ENCODE results near the gene PCP2.

DNA sequence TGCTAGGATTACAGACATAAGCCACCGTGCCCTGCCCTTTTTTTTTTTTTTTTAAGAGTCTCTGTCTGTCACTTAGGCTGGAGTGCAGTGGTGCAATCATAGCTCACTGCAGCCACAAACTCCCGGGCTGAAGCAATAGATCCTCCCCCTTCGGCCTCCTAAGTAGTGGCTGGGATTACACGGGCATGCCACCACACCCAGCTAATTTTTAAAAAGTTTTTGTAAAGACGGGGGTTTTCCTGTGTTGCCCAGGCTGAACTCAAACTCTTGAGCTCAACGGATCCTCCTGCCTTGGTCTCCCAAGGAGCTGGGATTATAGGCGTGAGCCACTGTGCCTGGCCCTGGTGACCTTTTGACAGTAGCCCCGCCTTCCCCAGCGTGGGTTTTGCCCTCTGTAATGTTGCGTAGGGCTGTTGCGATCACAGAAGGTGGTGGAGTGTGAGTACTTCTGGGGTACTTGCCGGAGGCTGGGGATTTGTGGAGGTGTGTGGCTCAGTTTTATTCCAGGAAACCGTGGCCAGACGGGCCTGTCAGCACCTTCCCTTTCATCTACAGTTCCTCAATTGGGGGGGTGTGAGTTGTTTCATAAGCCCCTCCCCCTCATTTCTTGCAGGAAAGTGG lies 23.7 kb upstream of the PCP2 start:
- TF ChIP-seq, protein P1, sequence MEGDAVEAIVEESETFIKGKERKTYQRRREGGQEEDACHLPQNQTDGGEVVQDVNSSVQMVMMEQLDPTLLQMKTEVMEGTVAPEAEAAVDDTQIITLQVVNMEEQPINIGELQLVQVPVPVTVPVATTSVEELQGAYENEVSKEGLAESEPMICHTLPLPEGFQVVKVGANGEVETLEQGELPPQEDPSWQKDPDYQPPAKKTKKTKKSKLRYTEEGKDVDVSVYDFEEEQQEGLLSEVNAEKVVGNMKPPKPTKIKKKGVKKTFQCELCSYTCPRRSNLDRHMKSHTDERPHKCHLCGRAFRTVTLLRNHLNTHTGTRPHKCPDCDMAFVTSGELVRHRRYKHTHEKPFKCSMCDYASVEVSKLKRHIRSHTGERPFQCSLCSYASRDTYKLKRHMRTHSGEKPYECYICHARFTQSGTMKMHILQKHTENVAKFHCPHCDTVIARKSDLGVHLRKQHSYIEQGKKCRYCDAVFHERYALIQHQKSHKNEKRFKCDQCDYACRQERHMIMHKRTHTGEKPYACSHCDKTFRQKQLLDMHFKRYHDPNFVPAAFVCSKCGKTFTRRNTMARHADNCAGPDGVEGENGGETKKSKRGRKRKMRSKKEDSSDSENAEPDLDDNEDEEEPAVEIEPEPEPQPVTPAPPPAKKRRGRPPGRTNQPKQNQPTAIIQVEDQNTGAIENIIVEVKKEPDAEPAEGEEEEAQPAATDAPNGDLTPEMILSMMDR (IDR thresholded peaks at IDR 0.05 in 4 of 5, conservative IDR thresholded peaks at IDR 0.05 in 1 of 5): no peak
- TF ChIP-seq POLR2A (IDR thresholded peaks at IDR 0.05): no peak

Data from gastrocnemius medialis (tissue), 4 donors.